ENCODE data around the gene CRKL.
"Not testable (repeated sequence)": the region's sequence is repeated elsewhere in the genome, so short reads cannot be mapped to it uniquely, and the experiment has no call there.

The CRKL gene

DNA sequence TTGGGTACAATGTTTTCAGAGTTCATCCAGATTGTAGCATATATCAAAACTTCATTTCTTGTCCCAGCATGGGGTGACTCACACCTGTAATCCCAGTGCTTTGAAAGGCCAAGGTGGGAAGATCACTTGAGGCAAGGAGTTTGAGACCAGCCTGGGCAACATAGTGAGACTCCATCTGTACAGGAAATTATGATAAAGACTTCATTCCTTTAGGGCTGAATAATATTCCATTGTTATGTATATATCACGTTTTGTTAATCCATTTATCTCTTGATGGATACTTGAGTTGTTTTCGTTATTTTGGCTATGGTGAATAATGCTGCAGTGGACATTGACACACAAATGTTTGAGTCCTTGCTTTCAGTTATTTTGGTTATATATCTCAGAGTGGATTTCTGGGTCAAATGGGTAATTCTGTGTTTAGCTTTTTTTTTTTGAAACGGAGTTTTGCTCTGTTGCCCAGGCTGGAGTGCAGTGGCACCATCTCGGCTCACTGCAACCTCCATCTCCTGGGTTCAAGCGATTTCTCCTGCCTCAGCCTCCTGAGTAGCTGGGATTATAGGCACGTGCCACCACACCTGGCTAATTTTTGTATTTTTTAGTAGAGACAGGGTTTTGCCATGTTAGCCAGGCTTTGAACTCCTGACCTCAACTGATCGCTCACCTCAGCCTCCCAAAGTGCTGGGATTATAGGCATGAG, 25.1 kb downstream of the CRKL start:
- not testable (repeated sequence) for H3K27ac ChIP-seq (ENCODE audit: low read depth, low read length); H3K4me1 ChIP-seq (ENCODE audit: control insufficient read depth, insufficient read depth, low read length); H3K4me3 ChIP-seq (ENCODE audit: low read length); H3K27me3 ChIP-seq (ENCODE audit: control insufficient read depth, insufficient read depth, low read length); H3K9ac ChIP-seq (ENCODE audit: low read length); H3K36me3 ChIP-seq (ENCODE audit: control insufficient read depth, insufficient read depth, low read length)

DNA sequence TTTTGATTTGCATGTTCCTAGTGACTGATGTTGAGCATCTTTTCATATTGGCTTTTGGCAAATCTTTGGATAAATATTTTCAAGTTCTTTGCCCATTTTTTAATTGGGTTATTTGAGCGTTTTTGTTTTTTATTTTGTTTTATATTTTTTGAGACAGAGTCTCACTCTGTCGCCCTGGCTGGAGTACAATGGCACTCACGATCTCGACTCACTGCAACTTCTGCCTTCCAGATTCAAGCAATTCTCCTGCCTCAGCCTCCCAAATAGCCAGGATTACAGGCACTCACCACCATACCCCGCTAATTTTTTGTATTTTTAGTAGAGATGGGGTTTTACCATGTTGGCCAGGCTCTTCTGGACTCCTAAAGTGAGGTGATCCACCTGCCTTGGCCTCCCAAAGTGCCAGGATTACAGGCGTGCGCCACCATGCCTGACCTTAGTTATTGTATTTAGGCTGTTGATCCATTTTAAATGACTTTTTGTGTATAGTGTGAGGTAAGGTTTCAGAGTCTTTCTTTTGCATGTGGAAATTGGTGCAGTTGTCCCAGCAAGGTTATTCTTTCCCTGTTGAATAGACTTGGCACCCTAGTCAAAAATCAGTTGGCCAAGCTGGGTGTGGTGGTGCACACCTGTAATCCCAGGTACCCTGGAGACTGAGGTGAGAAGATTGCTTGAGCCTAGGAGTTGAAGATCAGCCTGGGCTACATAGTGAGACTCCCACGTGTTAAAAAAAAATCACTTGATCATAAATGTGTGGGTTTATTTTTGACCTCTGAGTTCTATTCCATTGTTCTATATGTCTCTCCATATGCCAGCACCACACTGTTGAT, 26.1 kb downstream of the CRKL start:
- no peak overlapping the region for H3K4me3 ChIP-seq (ENCODE audit: low read length)
- H3K27me3 ChIP-seq (ENCODE audit: control insufficient read depth, insufficient read depth, low read length): no peaks in the 10 kb centered on the region
- H3K9ac ChIP-seq (ENCODE audit: low read length): no peak overlapping the region
- no peaks in the 10 kb centered on the region for H3K36me3 ChIP-seq (ENCODE audit: control insufficient read depth, insufficient read depth, low read length)
- no peaks in the 10 kb centered on the region for H3K4me1 ChIP-seq (ENCODE audit: control insufficient read depth, insufficient read depth, low read length)
- H3K27ac ChIP-seq (ENCODE audit: low read depth, low read length): no peak overlapping the region

DNA sequence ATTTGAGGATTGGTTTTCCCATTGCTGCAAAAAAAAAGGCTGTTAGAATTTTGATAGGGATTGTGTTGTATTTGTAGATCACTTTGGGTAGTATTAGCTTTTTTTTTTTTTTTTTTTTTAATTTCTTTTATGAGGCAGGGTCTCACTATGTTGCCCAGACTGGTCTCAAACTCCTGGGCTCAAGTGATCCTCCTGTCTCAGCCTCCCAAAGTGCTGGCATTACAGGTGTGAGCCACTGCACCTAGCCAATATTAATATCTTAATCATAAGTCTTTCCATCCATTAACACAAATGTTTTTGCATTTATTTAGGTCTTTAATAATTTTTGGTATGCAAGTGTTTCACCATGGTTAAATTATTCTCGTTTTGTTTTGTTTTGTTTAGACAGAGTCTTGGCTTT, 26.8 kb downstream of the CRKL start:
- no peaks in the 10 kb centered on the region for H3K36me3 ChIP-seq (ENCODE audit: control insufficient read depth, insufficient read depth, low read length)
- no peak overlapping the region for H3K27ac ChIP-seq (ENCODE audit: low read depth, low read length)
- H3K4me3 ChIP-seq (ENCODE audit: low read length): no peak overlapping the region
- no peaks in the 10 kb centered on the region for H3K4me1 ChIP-seq (ENCODE audit: control insufficient read depth, insufficient read depth, low read length)
- H3K27me3 ChIP-seq (ENCODE audit: control insufficient read depth, insufficient read depth, low read length): no peaks in the 10 kb centered on the region
- no peak overlapping the region for H3K9ac ChIP-seq (ENCODE audit: low read length)

DNA sequence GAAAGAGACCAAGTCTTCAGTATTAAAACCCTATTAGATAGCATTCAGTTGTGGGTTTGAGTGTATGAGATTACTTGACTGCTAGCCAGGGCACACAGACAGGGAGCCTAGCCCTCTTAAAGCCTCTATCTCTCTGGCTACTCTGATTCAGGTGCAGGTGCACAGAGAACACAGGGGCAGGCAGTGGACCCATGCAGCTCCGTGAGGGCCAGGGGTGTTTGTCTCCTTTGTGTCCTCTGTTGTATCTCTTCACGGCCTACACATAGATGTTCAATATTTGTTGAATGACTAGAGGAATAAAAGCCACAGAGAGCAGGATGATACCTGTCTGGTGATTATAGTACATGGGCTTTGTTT, 28.3 kb downstream of the CRKL start:
- Histone ChIP-seq H3K4me1 (ENCODE audit: control insufficient read depth, insufficient read depth, low read length) (no peaks in the 10 kb centered on the region), H3K9ac (ENCODE audit: low read length) (no peak overlapping the region), H3K4me3 (ENCODE audit: low read length) (no peak overlapping the region), H3K27me3 (ENCODE audit: control insufficient read depth, insufficient read depth, low read length) (no peaks in the 10 kb centered on the region), H3K27ac (ENCODE audit: low read depth, low read length) (no peak overlapping the region), H3K36me3 (ENCODE audit: control insufficient read depth, insufficient read depth, low read length) (peaks cover 6% of the 10 kb centered on the region)

DNA sequence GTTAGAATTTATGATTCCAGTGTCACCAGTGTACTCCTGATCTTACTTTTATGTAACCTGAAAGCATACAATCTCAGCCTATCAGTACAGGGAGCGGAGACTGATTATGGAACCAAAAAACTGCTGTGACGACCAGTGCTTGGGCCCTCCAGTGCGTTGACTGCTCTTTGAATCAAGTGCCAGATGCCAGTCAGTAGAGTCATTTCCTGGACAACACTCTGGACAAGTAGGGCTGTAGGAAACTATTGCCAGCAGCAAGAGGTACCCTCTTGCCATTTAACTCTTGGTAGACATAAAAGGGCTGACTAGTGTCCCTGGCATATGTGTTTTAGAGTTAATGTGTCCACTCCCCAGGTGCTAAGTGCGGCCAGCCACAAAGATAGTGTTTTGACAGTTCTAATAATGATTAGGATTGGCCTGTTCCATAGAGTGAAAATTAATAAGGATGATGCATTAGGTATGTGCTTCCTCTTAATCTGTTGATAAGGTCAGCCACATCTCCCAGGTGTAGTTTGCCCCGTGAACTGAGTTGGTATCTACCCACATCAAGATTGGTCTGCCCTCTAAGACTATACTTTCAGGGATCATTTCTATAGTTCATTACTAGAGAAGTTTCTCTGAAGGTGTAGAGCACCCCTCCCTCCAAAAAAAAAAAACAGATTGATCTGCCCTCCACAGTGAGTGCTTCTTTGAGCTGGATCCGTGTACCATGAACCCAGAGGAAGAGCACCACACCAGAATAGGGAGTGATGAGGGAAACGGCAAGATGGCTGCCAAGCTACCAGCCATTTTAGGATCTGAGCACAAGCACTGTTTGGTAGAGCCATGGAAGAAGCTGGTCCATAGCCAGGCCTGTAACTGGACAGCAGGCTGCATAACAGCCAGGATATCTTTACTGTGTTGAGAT, 29.1 kb downstream of the CRKL start:
- Histone ChIP-seq H3K27me3 (ENCODE audit: control insufficient read depth, insufficient read depth, low read length) (no peaks in the 10 kb centered on the region), H3K4me3 (ENCODE audit: low read length) (no peak overlapping the region), H3K9ac (ENCODE audit: low read length) (no peak overlapping the region), H3K36me3 (ENCODE audit: control insufficient read depth, insufficient read depth, low read length) (peaks cover 6% of the 10 kb centered on the region), H3K27ac (ENCODE audit: low read depth, low read length) (no peak overlapping the region), H3K4me1 (ENCODE audit: control insufficient read depth, insufficient read depth, low read length) (no peaks in the 10 kb centered on the region)

DNA sequence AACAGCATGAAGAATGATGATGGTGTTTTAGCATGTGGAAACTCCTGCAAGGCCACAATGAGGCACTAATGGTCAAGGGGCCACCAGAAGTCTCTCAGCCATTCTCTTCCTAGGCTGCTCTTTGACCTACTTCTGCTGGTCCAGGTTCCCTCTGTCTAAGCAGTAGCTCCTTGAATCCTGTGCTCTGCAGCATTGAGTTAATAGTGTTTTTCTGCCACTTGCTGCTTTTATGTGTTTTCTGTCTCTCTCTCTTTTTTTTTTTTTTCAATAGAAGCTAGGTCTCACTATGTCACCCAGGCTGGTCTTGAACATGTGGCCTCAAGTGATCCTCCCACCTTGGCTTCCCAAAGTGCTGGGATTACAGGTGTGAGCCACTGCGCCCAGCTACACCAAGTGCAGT, 29.8 kb downstream of the CRKL start:
- Histone ChIP-seq H3K27me3 (ENCODE audit: control insufficient read depth, insufficient read depth, low read length) (no peaks in the 10 kb centered on the region), H3K4me1 (ENCODE audit: control insufficient read depth, insufficient read depth, low read length) (no peaks in the 10 kb centered on the region), H3K36me3 (ENCODE audit: control insufficient read depth, insufficient read depth, low read length) (peaks cover 9% of the 10 kb centered on the region), H3K4me3 (ENCODE audit: low read length) (no peak overlapping the region), H3K27ac (ENCODE audit: low read depth, low read length) (no peak overlapping the region), H3K9ac (ENCODE audit: low read length) (no peak overlapping the region)

DNA sequence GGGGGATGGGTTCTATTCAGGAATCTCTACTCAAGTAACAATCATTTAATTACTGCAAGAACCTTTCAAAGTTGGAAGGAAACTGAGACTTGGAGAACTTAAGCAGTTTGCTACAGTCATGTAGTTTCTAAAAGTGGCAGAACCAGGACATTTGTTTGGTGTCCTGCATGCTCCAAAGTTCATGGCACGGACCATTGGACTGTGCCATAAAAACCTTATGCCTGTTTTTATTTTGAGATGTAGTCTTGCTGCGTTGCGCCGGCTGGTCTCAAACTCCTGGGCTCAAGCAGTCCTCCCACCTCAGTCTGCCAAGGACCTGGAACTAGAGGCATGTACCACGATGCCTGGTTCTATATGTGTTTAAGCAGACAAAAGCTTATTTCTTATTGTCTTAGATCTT, 31.2 kb downstream of the CRKL start:
- H3K4me3 ChIP-seq (ENCODE audit: low read length): no peak overlapping the region
- H3K27ac ChIP-seq (ENCODE audit: low read depth, low read length): no peak overlapping the region
- H3K4me1 ChIP-seq (ENCODE audit: control insufficient read depth, insufficient read depth, low read length): no peaks in the 10 kb centered on the region
- H3K36me3 ChIP-seq (ENCODE audit: control insufficient read depth, insufficient read depth, low read length): peaks cover 13% of the 10 kb centered on the region
- no peaks in the 10 kb centered on the region for H3K27me3 ChIP-seq (ENCODE audit: control insufficient read depth, insufficient read depth, low read length)
- no peak overlapping the region for H3K9ac ChIP-seq (ENCODE audit: low read length)

DNA sequence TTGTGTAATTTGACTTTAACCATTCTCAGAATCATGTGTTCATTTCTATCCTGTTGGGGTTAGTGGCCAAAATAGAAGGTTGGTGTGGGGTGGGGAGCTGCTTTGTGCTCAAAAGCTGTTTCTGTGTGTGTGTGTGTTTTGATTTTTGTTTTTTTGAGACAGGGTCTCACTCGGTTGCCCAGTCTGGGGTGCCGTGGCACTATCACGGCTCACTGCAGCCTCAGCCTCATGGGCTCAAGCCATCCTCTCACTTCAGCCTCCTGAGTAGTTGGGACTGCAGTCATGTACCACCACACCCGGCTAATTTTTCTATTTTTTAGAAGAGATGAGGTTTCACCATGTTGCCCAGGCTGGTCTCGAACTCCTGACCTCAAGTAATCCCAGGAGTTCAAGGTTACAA, 31.8 kb downstream of the CRKL start:
- Histone ChIP-seq H3K4me1 (ENCODE audit: control insufficient read depth, insufficient read depth, low read length) (no peaks in the 10 kb centered on the region), H3K4me3 (ENCODE audit: low read length) (no peak overlapping the region), H3K9ac (ENCODE audit: low read length) (no peak overlapping the region), H3K27ac (ENCODE audit: low read depth, low read length) (no peak overlapping the region), H3K36me3 (ENCODE audit: control insufficient read depth, insufficient read depth, low read length) (peaks cover 13% of the 10 kb centered on the region), H3K27me3 (ENCODE audit: control insufficient read depth, insufficient read depth, low read length) (no peaks in the 10 kb centered on the region)

DNA sequence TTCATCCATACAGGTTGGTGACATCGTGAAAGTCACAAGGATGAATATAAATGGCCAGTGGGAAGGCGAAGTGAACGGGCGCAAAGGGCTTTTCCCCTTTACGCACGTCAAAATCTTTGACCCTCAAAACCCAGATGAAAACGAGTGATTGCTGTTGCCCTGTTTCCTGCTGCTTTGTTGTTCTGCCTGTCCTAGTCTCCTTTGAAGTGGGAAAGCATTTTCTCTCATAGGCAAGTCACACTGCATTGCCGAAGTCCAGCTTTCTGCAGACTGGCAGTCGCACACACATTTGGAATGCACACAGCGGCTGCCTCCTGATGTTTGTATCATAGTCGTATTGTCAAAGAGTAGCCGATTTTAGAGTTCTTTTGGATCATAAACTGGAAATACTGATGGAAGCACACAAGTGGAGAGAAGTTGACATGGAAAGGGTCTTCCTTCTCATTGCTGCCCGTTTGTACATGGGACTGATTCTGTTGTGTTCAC, 32.5 kb downstream of the CRKL start:
- no peak overlapping the region for H3K9ac ChIP-seq (ENCODE audit: low read length)
- H3K4me1 ChIP-seq (ENCODE audit: control insufficient read depth, insufficient read depth, low read length): no peaks in the 10 kb centered on the region
- no peak overlapping the region for H3K27ac ChIP-seq (ENCODE audit: low read depth, low read length)
- no peak overlapping the region for H3K4me3 ChIP-seq (ENCODE audit: low read length)
- H3K27me3 ChIP-seq (ENCODE audit: control insufficient read depth, insufficient read depth, low read length): no peaks in the 10 kb centered on the region
- peaks cover 13% of the 10 kb centered on the region for H3K36me3 ChIP-seq (ENCODE audit: control insufficient read depth, insufficient read depth, low read length)

DNA sequence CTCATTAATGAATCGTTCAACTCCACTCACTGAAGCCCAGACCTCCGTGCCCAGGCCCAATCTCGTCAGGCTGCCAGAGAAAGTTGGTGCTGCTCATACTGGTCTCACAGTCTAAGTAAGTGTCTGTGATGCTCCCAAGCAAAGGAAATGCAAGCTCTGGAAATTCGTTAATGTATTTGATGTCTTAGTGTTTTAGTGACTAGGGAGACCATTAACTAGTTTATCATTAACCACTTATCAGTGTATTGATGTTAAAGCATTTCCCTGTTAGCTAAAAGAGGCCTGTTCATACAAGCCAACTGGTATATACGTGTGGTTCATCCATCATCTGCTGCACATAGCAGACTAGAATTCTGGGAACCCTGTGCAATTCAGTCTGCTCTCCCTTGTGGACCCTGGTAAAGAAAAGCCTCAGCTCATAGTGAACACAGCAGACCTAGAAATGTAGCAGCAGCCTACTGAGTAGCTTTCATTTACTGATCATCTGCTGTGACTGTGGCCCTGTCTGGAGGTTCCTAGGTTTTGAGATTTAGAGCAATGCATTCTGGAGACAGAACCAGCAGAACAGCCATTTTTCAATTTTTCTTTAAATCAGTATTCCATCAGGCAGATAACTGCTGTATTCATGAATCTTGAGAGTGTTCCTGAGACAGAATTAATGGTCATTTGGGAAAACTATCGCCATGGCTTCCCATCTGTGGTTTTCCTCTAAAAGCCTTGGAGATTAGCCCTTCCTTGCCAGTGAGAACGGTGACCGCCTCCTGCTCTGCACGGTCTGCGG, 34.1 kb downstream of the CRKL start:
- H3K27ac ChIP-seq (ENCODE audit: low read depth, low read length): no peak overlapping the region
- no peak overlapping the region for H3K9ac ChIP-seq (ENCODE audit: low read length)
- peaks cover 13% of the 10 kb centered on the region for H3K36me3 ChIP-seq (ENCODE audit: control insufficient read depth, insufficient read depth, low read length)

DNA sequence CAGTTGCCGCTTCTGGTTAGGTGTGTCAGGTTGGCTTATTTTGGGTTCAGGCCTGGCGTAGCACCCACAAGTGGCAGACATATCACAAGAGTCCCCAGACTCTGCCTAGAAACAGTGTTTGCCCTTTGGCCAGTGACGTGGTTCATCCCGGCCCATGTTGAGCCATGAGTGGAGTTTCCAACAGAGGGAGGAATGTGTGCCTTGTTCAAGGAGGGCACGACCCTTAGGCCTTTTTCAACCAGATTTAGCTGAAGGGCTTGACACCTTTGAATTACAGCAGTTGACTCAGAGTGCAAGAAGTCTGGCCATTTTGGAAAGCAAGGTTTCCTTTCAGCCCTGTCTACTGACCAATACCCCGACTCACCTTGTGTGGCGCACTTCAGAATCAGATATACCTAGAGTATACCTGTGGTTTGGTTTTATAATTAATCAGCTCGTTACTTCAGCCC, 34.7 kb downstream of the CRKL start:
- Histone ChIP-seq H3K27ac (ENCODE audit: low read depth, low read length) (no peak overlapping the region), H3K27me3 (ENCODE audit: control insufficient read depth, insufficient read depth, low read length) (no peaks in the 10 kb centered on the region), H3K4me3 (ENCODE audit: low read length) (no peak overlapping the region), H3K36me3 (ENCODE audit: control insufficient read depth, insufficient read depth, low read length) (peaks cover 13% of the 10 kb centered on the region), H3K9ac (ENCODE audit: low read length) (no peak overlapping the region), H3K4me1 (ENCODE audit: control insufficient read depth, insufficient read depth, low read length) (no peaks in the 10 kb centered on the region)

More for the DNA sequence above, 34.1 kb downstream of the CRKL start:
- no peaks in the 10 kb centered on the region for H3K4me1 ChIP-seq (ENCODE audit: control insufficient read depth, insufficient read depth, low read length)
- H3K4me3 ChIP-seq (ENCODE audit: low read length): no peak overlapping the region
- H3K27me3 ChIP-seq (ENCODE audit: control insufficient read depth, insufficient read depth, low read length): no peaks in the 10 kb centered on the region

Data from rectal smooth muscle tissue (tissue), 1 donor.